HG02973 (cell line): ENCODE measurements around the gene TMC1.
"Not testable (repeated sequence)": the region's sequence is repeated elsewhere in the genome, so short reads cannot be mapped to it uniquely, and the experiment has no call there.

Source experiments
- ATAC-seq: cut with Tn5 transposase; IDR thresholded peaks from one replicate; pipeline ENCODE4 v1.9.1; 2021; ENCODE audit warnings: moderate library complexity; ENCODE audit not compliant: unreplicated experiment

Gene TMC1

GRCh38 chr9:72809586-72809985 lies 288.2 kb downstream of the TMC1 start:
- no peak for ATAC-seq

GRCh38 chr9:72812559-72813111 lies 291.2 kb downstream of the TMC1 start:
- no peak for ATAC-seq

GRCh38 chr9:72813544-72813943 lies 292.1 kb downstream of the TMC1 start:
- ATAC-seq = no peak

GRCh38 chr9:72814083-72814597 lies 292.7 kb downstream of the TMC1 start:
- no peak for ATAC-seq

- no peak for ATAC-seq
Measured at GRCh38 chr9:72816666-72817065, 295.3 kb downstream of the TMC1 start.

GRCh38 chr9:72817413-72817812 lies 296.0 kb downstream of the TMC1 start:
- no peak for ATAC-seq

- no peak for ATAC-seq
Measured at GRCh38 chr9:72818385-72818784, 297.0 kb downstream of the TMC1 start.

- ATAC-seq = no peak
Measured at GRCh38 chr9:72823971-72824370, 302.6 kb downstream of the TMC1 start.

- ATAC-seq = no peak
Measured at GRCh38 chr9:72826996-72827949, 305.9 kb downstream of the TMC1 start.

- ATAC-seq = no peak
Measured at GRCh38 chr9:72827950-72828731, 306.7 kb downstream of the TMC1 start.

GRCh38 chr9:72834994-72835393 lies 313.6 kb downstream of the TMC1 start:
- ATAC-seq = no peak

GRCh38 chr9:72836790-72837189 lies 315.4 kb downstream of the TMC1 start:
- no peak for ATAC-seq

GRCh38 chr9:72839085-72839484 lies 317.7 kb downstream of the TMC1 start:
- ATAC-seq = no peak

GRCh38 chr9:72843520-72844439 lies 322.4 kb downstream of the TMC1 start:
- ATAC-seq = no peak

GRCh38 chr9:72844440-72844768 lies 323.0 kb downstream of the TMC1 start:
- no peak for ATAC-seq

GRCh38 chr9:72845052-72845451 lies 323.6 kb downstream of the TMC1 start:
- not testable (repeated sequence) for ATAC-seq

- ATAC-seq = not testable (repeated sequence)
Measured at GRCh38 chr9:72850209-72850608, 328.8 kb downstream of the TMC1 start.

- ATAC-seq = no peak
Measured at GRCh38 chr9:72855321-72855720, 333.9 kb downstream of the TMC1 start.

GRCh38 chr9:72855890-72856523 lies 334.6 kb downstream of the TMC1 start:
- ATAC-seq = no peak
